GM18526 (cell line): ENCODE data around the gene CEP112.

Experiments used
- POLR2A ChIP-seq: IDR thresholded peaks from 3 replicates; pipeline ENCODE4 v1.6.1; 2011; ENCODE audit not compliant: insufficient read length; ENCODE audit errors: extremely low read depth

CEP112 gene

GRCh38 chr17:65824901-65825300, 367.0 kb downstream of the CEP112 start:
- no peak for TF ChIP-seq POLR2A

GRCh38 chr17:65823713-65824112, 368.2 kb downstream of the CEP112 start:
- no peak for TF ChIP-seq POLR2A

- no peak for TF ChIP-seq POLR2A
Measured at GRCh38 chr17:65820811-65821210, 371.1 kb downstream of the CEP112 start.

- TF ChIP-seq POLR2A: no peak
Measured at GRCh38 chr17:65820306-65820705, 371.6 kb downstream of the CEP112 start.

- TF ChIP-seq POLR2A: no peak
Measured at GRCh38 chr17:65819810-65820209, 372.1 kb downstream of the CEP112 start.

GRCh38 chr17:65817951-65818350, 374.0 kb downstream of the CEP112 start:
- no peak for TF ChIP-seq POLR2A

- no peak for TF ChIP-seq POLR2A
Measured at GRCh38 chr17:65814418-65814817, 377.5 kb downstream of the CEP112 start.

- TF ChIP-seq POLR2A: no peak
Measured at GRCh38 chr17:65813306-65813705, 378.6 kb downstream of the CEP112 start.

- TF ChIP-seq POLR2A: no peak
Measured at GRCh38 chr17:65811043-65811442, 380.9 kb downstream of the CEP112 start.

- no peak for TF ChIP-seq POLR2A
Measured at GRCh38 chr17:65809366-65809765, 382.6 kb downstream of the CEP112 start.

GRCh38 chr17:65807361-65807760, 384.6 kb downstream of the CEP112 start:
- no peak for TF ChIP-seq POLR2A

GRCh38 chr17:65801513-65801912, 390.4 kb downstream of the CEP112 start:
- TF ChIP-seq POLR2A: no peak

GRCh38 chr17:65800655-65801054, 391.3 kb downstream of the CEP112 start:
- TF ChIP-seq POLR2A: no peak

- TF ChIP-seq POLR2A: no peak
Measured at GRCh38 chr17:65799869-65800268, 392.1 kb downstream of the CEP112 start.

GRCh38 chr17:65799454-65799853, 392.5 kb downstream of the CEP112 start:
- TF ChIP-seq POLR2A: no peak

GRCh38 chr17:65797809-65798208, 394.1 kb downstream of the CEP112 start:
- TF ChIP-seq POLR2A: no peak

- no peak for TF ChIP-seq POLR2A
Measured at GRCh38 chr17:65797101-65797500, 394.8 kb downstream of the CEP112 start.

- TF ChIP-seq POLR2A: no peak
Measured at GRCh38 chr17:65794572-65794971, 397.4 kb downstream of the CEP112 start.
